Activated CD8-positive, alpha-beta memory T cell treated with anti-CD3 and anti-CD28 coated beads for 48 hours (primary cell): ENCODE data around the gene FRMD1.

Experiments
- DNase-seq, 3 experiments: peaks; one replicate each; pipeline ENCODE4 v3.0.0-alpha.2; 2020; ENCODE audit warnings: low read depth in 2 of 3, low spot score in 2 of 3

The FRMD1 gene

GRCh38 chr6:168111911-168112310 is 32.9 kb upstream of the FRMD1 start:
- DNase-seq: no peak

GRCh38 chr6:168110437-168110836 is 31.4 kb upstream of the FRMD1 start:
- no peak for DNase-seq

GRCh38 chr6:168109171-168109570 is 30.2 kb upstream of the FRMD1 start:
- DNase-seq: no peak

- DNase-seq: no peak
These were observed 28.4 kb upstream of the FRMD1 start for GRCh38 chr6:168107191-168107983.

GRCh38 chr6:168106633-168107005 is 27.6 kb upstream of the FRMD1 start:
- DNase-seq: no peak

GRCh38 chr6:168105813-168106632 is 27.0 kb upstream of the FRMD1 start:
- no peak for DNase-seq

- DNase-seq: no peak
These were observed 25.6 kb upstream of the FRMD1 start for GRCh38 chr6:168104636-168105035.

GRCh38 chr6:168103050-168103830 is 24.2 kb upstream of the FRMD1 start:
- no peak for DNase-seq

- no peak for DNase-seq
These were observed 23.4 kb upstream of the FRMD1 start for GRCh38 chr6:168102315-168102985.

- DNase-seq: no peak
These were observed 22.7 kb upstream of the FRMD1 start for GRCh38 chr6:168101590-168102314.

GRCh38 chr6:168100803-168101589 is 22.0 kb upstream of the FRMD1 start:
- DNase-seq: no peak

GRCh38 chr6:168100011-168100802 is 21.2 kb upstream of the FRMD1 start:
- DNase-seq: no peak

- DNase-seq: no peak
These were observed 20.4 kb upstream of the FRMD1 start for GRCh38 chr6:168099201-168100010.

GRCh38 chr6:168098431-168098861 is 19.4 kb upstream of the FRMD1 start:
- DNase-seq: no peak

GRCh38 chr6:168097621-168098430 is 18.8 kb upstream of the FRMD1 start:
- no peak for DNase-seq

- DNase-seq: no peak
These were observed 18.2 kb upstream of the FRMD1 start for GRCh38 chr6:168097221-168097620.

GRCh38 chr6:168096271-168096764 is 17.3 kb upstream of the FRMD1 start:
- DNase-seq: no peak
